ENCODE measurements around the gene CHP1. TPM values are rescaled to one million over a fixed set of nuclear protein-coding genes. Genes with fewer than 3 reads are reported as not detected.

Gene CHP1
- total and polyA plus RNA-seq, 2 of the 8 experiments (the other 6 are each of a cell fraction or from before 2014, with no cell fraction given): 45.2 to 89.0 TPM

DNA sequence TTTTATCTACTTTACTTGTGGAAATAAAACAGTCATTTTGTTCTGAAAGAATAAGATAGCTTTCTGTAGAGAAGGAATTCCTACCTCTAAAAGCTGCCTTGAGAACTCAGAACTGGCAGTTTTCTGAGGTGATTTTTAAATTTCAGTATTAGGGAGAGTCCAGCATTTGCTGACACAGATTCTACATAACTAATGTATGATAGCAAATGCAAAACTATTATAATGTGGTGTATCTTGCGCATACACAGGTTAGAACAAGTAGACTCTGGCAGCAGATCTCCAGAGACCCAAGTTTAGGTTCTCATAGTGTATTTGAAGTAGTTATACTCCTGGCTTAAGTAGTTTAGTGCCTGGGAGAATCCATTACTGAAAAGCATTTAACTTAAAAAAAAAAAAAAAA is 70.5 kb downstream of the CHP1 start (continued):
- TF ChIP-seq RXRA (IDR thresholded peaks at IDR 0.05; ENCODE audit: insufficient read depth, low read depth, low read length): no peak
- no peak for TF ChIP-seq CHD2 (IDR thresholded peaks at IDR 0.05; ENCODE audit: low read length)
- TF ChIP-seq CBX8 (IDR thresholded peaks at IDR 0.05; ENCODE audit: borderline replicate concordance, low read depth, low read length): no peak
- TF ChIP-seq GTF2F1 (IDR thresholded peaks at IDR 0.05; ENCODE audit: borderline replicate concordance, low read depth, low read length): no peak
